Right atrium auricular region (tissue), 2 donors: ENCODE results near the gene PIK3C2G. TPM values are rescaled to one million over a fixed set of nuclear protein-coding genes. Genes with fewer than 3 reads are reported as not detected.

ENCODE experiments used
- DNase-seq: peaks from one replicate; pipeline ENCODE4 v3.0.0-alpha.2; 2019; ENCODE audit warnings: low spot score
- H3K27ac ChIP-seq, 2 donors: fragments of 200-600 bp; sonication (generic); 1 replicate in 1 of 2; 2 replicates in 1 of 2; pipeline ENCODE4 v1.5.1; 2016 to 2019
- H3K27me3 ChIP-seq, 2 donors: fragments of 200-600 bp; sonication (generic); one replicate each; pipeline versions ENCODE4 v1.5.1 to v1.6.0; 2017 to 2019
- H3K36me3 ChIP-seq: fragments of 200-600 bp; sonication (generic); one replicate; pipeline ENCODE4 v1.5.1; 2016
- H3K4me1 ChIP-seq, 2 donors: fragments of 200-600 bp; sonication (generic); one replicate each; pipeline versions ENCODE4 v1.5.1 to v1.6.0; 2017 to 2019
- H3K4me3 ChIP-seq, 2 donors: fragments of 200-600 bp; sonication (generic); 1 replicate in 1 of 2; 2 replicates in 1 of 2; pipeline ENCODE4 v1.5.1; 2017 to 2019; ENCODE audit warnings: mild to moderate bottlenecking in 1 of 2, moderate library complexity in 1 of 2
- H3K9me3 ChIP-seq, 2 donors: fragments of 200-600 bp; sonication (generic); one replicate each; pipeline ENCODE4 v1.5.1; 2019
- CTCF ChIP-seq, 2 donors: fragments of 200-600 bp; sonication (generic); IDR thresholded peaks; one replicate each; pipeline ENCODE4 v1.5.1; 2019; ENCODE audit warnings: antibody characterized with exemption in 2 of 2
- total RNA-seq, 2 donors: library from RNA; depleted of rRNA; stranded (reverse); fragments of >200 nt; gene quantifications; one replicate each; pipeline ENCODE4 v1.1.0, GENCODE V29; 2016

The PIK3C2G gene
- total RNA-seq, 2 donors from 2014 or later, result not detected

GRCh38 chr12:18280728-18281127 is 19.4 kb downstream of the PIK3C2G start:
- Histone ChIP-seq H3K27ac (no peak overlapping the region), H3K36me3 (no peaks in the 10 kb centered on the region), H3K9me3 (peaks cover 0 to 2% of the 10 kb centered on the region in 2 donors), H3K27me3 (no peaks in the 10 kb centered on the region), H3K4me3 (no peak overlapping the region), H3K4me1 (no peaks in the 10 kb centered on the region)
- TF ChIP-seq CTCF (IDR thresholded peaks at IDR 0.05), result no peak
- DNase-seq, result no peak

DNA sequence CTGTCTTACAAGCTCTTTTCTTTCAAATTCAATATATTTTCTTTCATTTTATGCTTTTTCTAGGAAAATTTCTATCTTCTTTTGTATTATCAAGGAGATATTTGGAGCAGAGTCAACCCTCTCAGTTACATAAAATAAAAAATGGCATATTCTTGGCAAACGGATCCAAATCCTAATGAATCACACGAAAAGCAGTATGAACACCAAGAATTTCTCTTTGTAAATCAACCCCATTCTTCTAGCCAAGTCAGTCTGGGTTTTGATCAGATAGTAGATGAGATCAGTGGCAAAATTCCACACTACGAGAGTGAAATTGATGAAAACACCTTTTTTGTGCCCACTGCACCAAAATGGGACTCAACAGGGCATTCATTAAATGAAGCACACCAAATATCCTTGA is 20.6 kb downstream of the PIK3C2G start:
- H3K4me3 ChIP-seq, result no peak overlapping the region
- no peaks in the 10 kb centered on the region for H3K27me3 ChIP-seq
- peaks cover 0 to 8% of the 10 kb centered on the region in 2 donors for H3K9me3 ChIP-seq
- TF ChIP-seq CTCF (IDR thresholded peaks at IDR 0.05), result no peak
- no peak overlapping the region for H3K27ac ChIP-seq
- no peaks in the 10 kb centered on the region for H3K4me1 ChIP-seq
- DNase-seq, result no peak
- no peaks in the 10 kb centered on the region for H3K36me3 ChIP-seq

DNA sequence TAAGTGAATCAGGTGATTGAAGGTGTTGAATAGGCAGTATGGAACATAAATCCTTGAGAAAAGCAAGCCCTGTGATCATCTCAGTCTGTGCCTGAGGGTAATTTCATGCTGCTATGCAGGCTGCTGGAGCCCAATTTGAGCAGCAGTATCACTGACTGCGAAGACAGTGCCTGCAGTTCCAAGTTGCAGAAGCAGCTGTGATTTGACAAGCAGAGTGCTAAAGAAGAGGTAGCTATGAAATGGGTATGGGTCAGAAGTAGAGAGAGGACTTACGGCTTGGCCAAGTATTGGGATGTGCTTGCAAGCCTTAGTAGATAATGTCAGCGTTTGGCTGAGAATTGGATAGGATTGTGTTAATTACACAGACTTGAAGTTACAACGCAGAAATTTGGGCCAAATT is 22.5 kb downstream of the PIK3C2G start:
- no peaks in the 10 kb centered on the region for H3K27me3 ChIP-seq
- DNase-seq, result no peak
- H3K4me1 ChIP-seq, result no peaks in the 10 kb centered on the region
- H3K36me3 ChIP-seq, result no peaks in the 10 kb centered on the region
- H3K27ac ChIP-seq, result no peak overlapping the region
- peaks cover 0 to 8% of the 10 kb centered on the region in 2 donors for H3K9me3 ChIP-seq
- H3K4me3 ChIP-seq, result no peak overlapping the region
- no peak for TF ChIP-seq CTCF (IDR thresholded peaks at IDR 0.05)

DNA sequence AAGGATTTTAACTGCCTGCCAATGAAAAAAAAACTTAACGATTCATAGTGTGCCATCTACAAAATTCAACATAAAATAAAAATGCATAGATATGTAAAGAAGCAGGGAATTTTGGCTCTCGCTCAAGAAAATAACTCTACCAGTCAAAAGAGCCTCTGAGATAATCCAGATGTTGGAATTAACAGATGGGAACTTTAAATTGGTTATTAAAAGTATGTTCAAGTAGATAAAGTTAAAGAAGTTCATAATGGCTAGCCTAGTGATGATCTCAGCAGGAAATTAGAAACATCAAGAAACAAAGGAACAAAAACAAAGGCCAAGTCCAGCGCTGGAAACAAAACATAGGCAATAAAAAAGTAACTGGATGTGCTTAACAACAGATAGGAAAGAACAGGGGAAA is 23.1 kb downstream of the PIK3C2G start:
- H3K27me3 ChIP-seq, result no peaks in the 10 kb centered on the region
- DNase-seq, result no peak
- peaks cover 0 to 8% of the 10 kb centered on the region in 2 donors for H3K9me3 ChIP-seq
- no peak overlapping the region for H3K4me3 ChIP-seq
- no peak overlapping the region for H3K27ac ChIP-seq
- no peak for TF ChIP-seq CTCF (IDR thresholded peaks at IDR 0.05)
- H3K4me1 ChIP-seq, result no peaks in the 10 kb centered on the region
- no peaks in the 10 kb centered on the region for H3K36me3 ChIP-seq

- peaks cover 0 to 8% of the 10 kb centered on the region in 2 donors for H3K9me3 ChIP-seq
- no peak overlapping the region for H3K27ac ChIP-seq
- H3K27me3 ChIP-seq, result no peaks in the 10 kb centered on the region
- DNase-seq, result no peak
- no peaks in the 10 kb centered on the region for H3K36me3 ChIP-seq
- TF ChIP-seq CTCF (IDR thresholded peaks at IDR 0.05), result no peak
- no peak overlapping the region for H3K4me3 ChIP-seq
- H3K4me1 ChIP-seq, result no peaks in the 10 kb centered on the region
These were observed 23.8 kb downstream of the PIK3C2G start for GRCh38 chr12:18285161-18285560.

GRCh38 chr12:18290386-18290785 is 29.1 kb downstream of the PIK3C2G start:
- H3K4me1 ChIP-seq, result no peaks in the 10 kb centered on the region
- TF ChIP-seq CTCF (IDR thresholded peaks at IDR 0.05), result no peak
- no peak overlapping the region for H3K4me3 ChIP-seq

More at GRCh38 chr12:18290386-18290785, 29.1 kb downstream of the PIK3C2G start:
- no peaks in the 10 kb centered on the region for H3K36me3 ChIP-seq
- no peak for DNase-seq
- H3K27me3 ChIP-seq, result no peaks in the 10 kb centered on the region
- no peak overlapping the region for H3K27ac ChIP-seq
- H3K9me3 ChIP-seq, result peaks cover 0 to 8% of the 10 kb centered on the region in 2 donors
